CD1c-positive myeloid dendritic cell (primary cell): Measurements from ENCODE around the gene CDH18.

ENCODE experiments used
- DNase-seq: peaks from one replicate; pipeline ENCODE4 v3.0.0-alpha.2; 2016; ENCODE audit errors: extremely low spot score

CDH18 gene

DNA sequence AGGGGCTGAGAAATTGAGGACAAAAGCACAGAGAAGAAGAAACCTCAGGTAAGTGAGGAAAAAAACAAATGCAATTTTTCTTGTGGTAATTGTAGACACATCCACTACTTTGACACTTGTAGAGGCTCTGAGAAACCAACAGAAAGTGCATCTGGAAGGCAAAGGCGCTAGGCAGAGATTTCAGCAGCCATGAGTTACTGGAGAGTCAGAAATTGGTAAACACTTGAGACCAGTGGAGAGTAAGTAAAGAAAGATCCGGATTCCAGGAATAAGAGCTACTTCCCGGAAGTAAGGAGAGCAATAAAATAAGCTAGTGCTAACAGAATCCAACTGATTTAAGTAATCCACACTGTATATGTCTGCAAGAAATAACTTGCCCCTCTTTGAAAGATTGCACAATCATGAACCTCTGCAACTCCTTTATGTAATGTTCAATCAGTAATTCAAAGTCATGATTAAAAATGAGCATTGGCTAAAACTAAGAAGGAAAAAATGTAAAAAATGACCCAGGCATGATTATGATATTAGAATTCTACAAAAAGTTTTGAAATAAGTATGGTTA lies 382.1 kb downstream of the CDH18 start:
- no peak for DNase-seq

GRCh38 chr5:19584131-19584530 lies 403.9 kb downstream of the CDH18 start:
- no peak for DNase-seq

- no peak for DNase-seq
Observed at GRCh38 chr5:19577882-19578281, 410.1 kb downstream of the CDH18 start.

DNA sequence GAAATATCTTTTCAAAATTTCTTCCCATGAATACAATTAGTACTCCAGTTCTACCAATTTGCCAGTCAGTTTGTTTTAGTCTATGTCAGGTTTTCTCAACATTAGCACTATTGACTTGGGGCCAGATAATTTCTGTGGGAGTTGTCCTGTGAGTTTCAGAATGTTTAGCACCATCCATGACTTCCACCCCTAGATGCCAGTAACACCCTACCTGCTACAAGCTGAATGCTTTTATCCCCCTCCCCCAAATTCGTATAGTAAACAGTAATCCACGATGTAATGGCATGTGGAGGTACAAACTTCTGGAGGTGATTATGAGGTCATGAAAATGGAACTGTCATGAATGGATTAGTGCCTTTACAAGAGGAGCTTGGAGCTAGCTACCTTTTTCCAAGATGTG lies 420.0 kb downstream of the CDH18 start:
- no peak for DNase-seq

DNA sequence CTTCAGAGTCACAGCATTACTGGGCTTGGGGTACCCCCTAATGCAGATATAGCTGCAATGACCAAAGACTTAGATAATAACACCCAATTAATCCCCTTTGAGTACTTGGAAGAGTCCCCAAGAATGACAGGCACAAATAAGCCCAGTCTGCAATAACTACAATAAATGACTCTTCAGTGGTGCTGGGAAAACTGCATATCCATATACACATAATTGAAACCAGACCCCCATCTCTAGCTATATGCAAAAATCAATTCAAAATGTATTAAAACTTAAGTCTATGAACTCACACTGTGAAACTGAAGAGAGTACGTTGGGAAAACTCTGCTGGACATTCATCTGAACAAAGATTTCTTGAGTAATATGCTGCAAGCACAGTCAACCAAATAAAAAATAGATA lies 422.5 kb downstream of the CDH18 start:
- DNase-seq: no peak

GRCh38 chr5:19564036-19564435 lies 424.0 kb downstream of the CDH18 start:
- no peak for DNase-seq

DNA sequence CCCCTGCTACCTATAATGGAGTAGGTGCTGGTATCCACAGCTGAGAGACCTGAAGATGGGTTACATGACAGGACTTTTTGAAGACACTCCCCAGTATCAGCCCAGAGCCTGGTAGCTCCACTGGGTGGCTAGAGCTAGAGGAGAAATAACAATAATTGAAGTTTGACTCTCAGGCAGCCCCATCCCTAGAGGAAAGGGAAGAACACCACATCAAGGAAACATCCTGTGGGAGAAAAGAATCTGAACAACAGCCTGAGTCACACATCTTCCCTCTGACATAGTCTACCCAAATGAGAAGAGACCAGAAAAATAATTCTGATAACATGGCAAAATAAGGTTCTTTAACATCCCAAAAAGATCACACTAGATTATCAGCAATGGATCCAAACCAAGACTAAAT lies 432.1 kb downstream of the CDH18 start:
- no peak for DNase-seq

- DNase-seq: no peak
Observed at GRCh38 chr5:19555436-19555835, 432.6 kb downstream of the CDH18 start.

- no peak for DNase-seq
Observed at GRCh38 chr5:19554524-19554923, 433.5 kb downstream of the CDH18 start.

- DNase-seq: no peak
Observed at GRCh38 chr5:19547640-19548039, 440.4 kb downstream of the CDH18 start.

DNA sequence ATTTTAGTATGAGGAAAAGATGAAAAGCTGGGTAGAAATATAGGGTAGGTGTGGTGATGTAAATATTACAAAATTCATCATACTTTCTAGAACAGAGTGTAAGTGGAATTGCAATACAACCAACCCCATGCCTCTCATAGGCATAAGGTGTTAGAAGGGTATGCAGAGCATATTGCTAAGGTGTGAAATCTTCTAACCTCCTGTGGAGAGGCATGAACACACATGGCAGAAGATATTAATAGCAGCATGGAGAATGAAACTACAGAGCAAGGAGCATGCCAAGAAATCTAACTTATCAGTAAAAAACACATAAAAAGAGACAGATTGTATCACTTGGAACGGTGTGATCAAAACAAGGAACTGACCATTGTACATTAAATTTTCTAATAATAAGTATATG lies 441.5 kb downstream of the CDH18 start:
- no peak for DNase-seq

DNA sequence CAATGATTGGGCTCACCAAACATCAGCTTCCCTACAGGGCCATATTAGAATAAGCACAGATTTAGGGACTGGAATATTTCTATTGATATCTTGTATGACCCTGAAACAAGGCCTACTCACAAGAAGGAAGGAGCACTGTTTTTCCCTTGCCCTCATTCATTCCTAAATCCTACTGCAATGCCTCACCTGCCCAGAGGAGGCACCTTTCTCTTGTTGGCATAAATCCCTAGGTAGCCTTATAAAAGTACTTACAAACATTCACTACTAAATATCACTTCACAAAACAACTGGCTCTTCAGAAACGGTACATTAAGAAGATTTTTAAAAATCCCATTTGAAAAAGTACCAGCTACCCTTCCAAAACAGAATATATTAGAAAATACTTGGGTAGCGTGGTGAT lies 449.4 kb downstream of the CDH18 start:
- no peak for DNase-seq

DNA sequence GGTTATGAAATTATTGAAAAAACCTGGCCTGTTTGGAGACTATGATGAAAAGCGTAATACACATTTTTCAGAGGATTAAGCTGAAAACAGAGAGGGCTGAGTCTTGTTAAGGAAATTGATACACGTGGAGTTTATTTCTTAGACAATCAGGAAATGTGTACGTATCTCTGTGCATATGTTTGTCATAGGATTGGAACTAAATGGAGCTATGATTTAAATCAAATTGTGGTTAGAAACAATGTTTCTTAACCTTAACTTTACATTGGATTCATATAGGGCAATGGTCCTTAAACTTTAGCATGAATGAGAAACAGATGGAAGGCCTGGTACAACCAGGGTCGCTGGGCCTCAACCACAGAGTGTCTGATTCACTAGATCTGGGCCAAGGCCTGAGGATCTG lies 451.6 kb downstream of the CDH18 start:
- DNase-seq: no peak

GRCh38 chr5:19534751-19535150 lies 453.2 kb downstream of the CDH18 start:
- no peak for DNase-seq

- no peak for DNase-seq
Observed at GRCh38 chr5:19532936-19533335, 455.1 kb downstream of the CDH18 start.

DNA sequence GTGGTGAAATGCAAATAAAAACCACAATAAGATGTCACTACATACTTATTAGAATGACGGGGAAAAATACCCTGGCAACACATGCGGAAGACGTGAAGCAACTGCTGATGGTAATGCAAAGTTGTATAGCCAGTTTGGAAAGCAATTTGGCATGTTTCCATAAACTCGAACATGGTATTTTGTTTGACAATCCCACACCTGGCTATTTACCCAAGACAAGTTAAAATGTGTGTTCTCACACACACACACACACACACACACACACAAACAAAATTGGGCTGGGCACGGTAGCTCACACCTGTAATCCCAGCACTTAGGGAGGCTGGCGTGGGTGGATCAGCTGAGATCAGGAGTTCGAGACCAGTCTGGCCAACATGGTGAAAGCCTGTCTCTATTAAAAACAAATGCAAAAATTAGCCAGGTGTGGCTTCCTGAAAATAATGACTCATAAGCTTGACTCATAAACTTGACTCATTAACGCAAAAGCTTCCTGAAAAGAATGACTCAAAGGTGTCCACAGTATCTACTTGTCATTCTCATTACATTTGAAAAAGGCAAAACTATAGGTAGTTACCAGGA lies 456.5 kb downstream of the CDH18 start:
- DNase-seq: no peak

GRCh38 chr5:19519448-19519847 lies 468.6 kb downstream of the CDH18 start:
- no peak for DNase-seq

- no peak for DNase-seq
Observed at GRCh38 chr5:19498852-19499251, 489.1 kb downstream of the CDH18 start.

DNA sequence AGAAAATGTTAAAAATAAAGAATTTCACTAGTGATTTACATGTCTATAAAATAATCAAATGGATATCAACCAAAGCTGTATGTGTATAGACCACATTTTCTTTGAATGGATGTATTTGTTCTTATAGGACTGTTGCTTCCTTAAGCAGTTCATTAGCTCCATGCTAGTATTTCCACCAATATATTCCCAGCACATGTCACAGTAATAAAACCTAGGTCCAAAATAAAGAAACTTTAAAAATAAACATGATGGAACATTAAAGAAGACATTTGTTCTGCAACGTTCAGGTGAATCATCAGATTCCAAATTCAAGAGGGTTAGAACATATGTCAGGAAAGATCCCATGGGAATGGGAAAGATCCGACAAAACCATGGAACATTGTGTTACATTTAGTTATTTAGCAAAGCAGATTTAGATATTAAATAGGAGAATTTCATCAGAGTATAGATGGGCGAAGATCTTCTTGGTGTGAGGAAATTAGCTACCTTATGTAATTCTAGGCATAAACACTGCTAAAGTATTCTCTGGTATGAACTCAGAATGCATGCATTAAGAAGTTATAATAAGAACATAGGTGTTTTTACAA lies 490.7 kb downstream of the CDH18 start:
- no peak for DNase-seq

GRCh38 chr5:19496056-19496455 lies 491.9 kb downstream of the CDH18 start:
- DNase-seq: no peak

DNA sequence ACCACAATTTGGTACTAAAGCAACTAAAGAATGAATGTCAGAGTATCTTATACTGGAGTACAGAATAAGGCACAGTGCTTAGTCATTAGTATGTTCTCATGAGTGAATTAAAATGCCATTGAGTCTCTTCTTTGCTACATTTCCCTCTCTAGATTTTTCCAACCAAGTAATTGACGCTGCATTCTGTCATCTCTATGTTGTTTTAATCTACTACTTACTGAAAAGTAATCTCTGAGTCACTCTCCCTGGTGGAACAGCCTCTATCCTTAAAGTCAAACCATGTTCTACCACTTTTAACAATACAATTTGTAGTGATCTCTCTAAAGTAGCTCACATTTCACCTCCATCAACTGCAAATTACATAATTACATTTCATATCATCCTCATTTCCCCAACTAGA lies 495.1 kb downstream of the CDH18 start:
- no peak for DNase-seq

- DNase-seq: no peak
Observed at GRCh38 chr5:19488786-19489185, 499.2 kb downstream of the CDH18 start.

- DNase-seq: no peak
Observed at GRCh38 chr5:19487480-19487879, 500.5 kb downstream of the CDH18 start.

DNA sequence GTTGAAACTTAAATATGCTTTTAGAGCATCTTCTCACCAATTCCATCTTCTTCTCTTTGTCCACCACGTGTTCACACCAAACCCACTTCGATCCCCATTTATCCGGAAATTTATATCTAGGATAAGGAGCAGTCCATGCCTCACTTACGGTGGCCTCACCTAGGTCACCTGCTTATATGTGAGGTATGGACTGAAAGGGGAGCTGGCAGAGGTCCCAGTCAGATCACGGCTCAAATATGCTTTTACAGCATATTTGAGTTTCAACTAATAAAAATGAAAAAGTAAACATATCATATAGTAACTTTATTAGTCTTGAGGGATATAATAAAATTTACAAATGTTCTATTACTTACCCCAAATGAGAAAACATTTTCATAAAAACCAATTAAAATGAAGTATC lies 508.4 kb downstream of the CDH18 start:
- DNase-seq: no peak
